Liver (tissue), 9 donors: ENCODE results near the gene EXOC6B. TPM values are rescaled to one million over a fixed set of nuclear protein-coding genes. Genes with fewer than 3 reads are reported as not detected.

Experiments used
- DNase-seq: peaks from one replicate; pipeline ENCODE4 v3.0.0-alpha.2; 2017; ENCODE audit warnings: low spot score
- H3K27ac ChIP-seq, 2 donors: one replicate each; pipeline ENCODE4 v1.7.0; 2013; ENCODE audit warnings: inconsistent platforms in 2 of 2, low read length in 2 of 2, control low read depth in 1 of 2, low read depth in 1 of 2, mild to moderate bottlenecking in 1 of 2
- H3K27me3 ChIP-seq, 4 donors: one replicate each; pipeline versions ENCODE4 v1.6.1 to v1.7.0; 2013; ENCODE audit warnings: low read length in 3 of 4, inconsistent platforms in 1 of 4, mild to moderate bottlenecking in 1 of 4, moderate library complexity in 1 of 4; ENCODE audit not compliant: control insufficient read depth in 4 of 4, insufficient read depth in 4 of 4
- H3K36me3 ChIP-seq, 4 donors: one replicate each; pipeline versions ENCODE4 v1.6.1 to v1.7.0; 2013; ENCODE audit warnings: low read length in 3 of 4, mild to moderate bottlenecking in 3 of 4, low read depth in 1 of 4, moderate library complexity in 1 of 4; ENCODE audit not compliant: control insufficient read depth in 4 of 4, insufficient read depth in 3 of 4
- H3K4me1 ChIP-seq, 4 donors: one replicate each; pipeline versions ENCODE4 v1.6.1 to v1.7.0; 2013; ENCODE audit warnings: low read length in 3 of 4, mild to moderate bottlenecking in 3 of 4, moderate library complexity in 1 of 4; ENCODE audit not compliant: control insufficient read depth in 4 of 4, insufficient read depth in 4 of 4
- H3K4me3 ChIP-seq, 3 donors: one replicate each; pipeline versions ENCODE4 v1.6.1 to v1.7.0; 2013; ENCODE audit warnings: low read length in 3 of 3, control low read depth in 1 of 3, low read depth in 1 of 3, mild to moderate bottlenecking in 1 of 3
- H3K9ac ChIP-seq, 2 donors: one replicate each; pipeline ENCODE4 v1.7.0; 2013; ENCODE audit warnings: low read length in 2 of 2, mild to moderate bottlenecking in 2 of 2, moderate library complexity in 2 of 2, control low read depth in 1 of 2, low read depth in 1 of 2
- H3K9me3 ChIP-seq, 4 donors: one replicate each; pipeline versions ENCODE4 v1.6.1 to v1.7.0; 2013; ENCODE audit warnings: low read length in 3 of 4; ENCODE audit not compliant: control insufficient read depth in 4 of 4
- CTCF ChIP-seq: fragments of 150-350 bp; IDR thresholded peaks from 2 replicates; pipeline ENCODE4 v1.5.1; 2017; ENCODE audit warnings: improper control_type of control experiment, low read depth, low read length; ENCODE audit not compliant: missing input control
- FOXA1 ChIP-seq: IDR thresholded peaks from 2 replicates; pipeline ENCODE4 v1.6.1; 2016; ENCODE audit warnings: antibody characterized with exemption
- FOXA2 ChIP-seq: IDR thresholded peaks from 2 replicates; pipeline ENCODE4 v1.6.1; 2016; ENCODE audit warnings: antibody characterized with exemption
- GABPA ChIP-seq, 2 donors: IDR thresholded peaks in 1 of 2; conservative IDR thresholded peaks in 1 of 2; 2 replicates each; pipeline ENCODE4 v1.6.1; 2016; ENCODE audit warnings: antibody characterized with exemption in 2 of 2, mild to moderate bottlenecking in 1 of 2, moderate library complexity in 1 of 2
- HNF4A ChIP-seq, 2 donors: conservative IDR thresholded peaks; 2 replicates each; pipeline ENCODE4 v1.6.1; 2016; ENCODE audit warnings: antibody characterized with exemption in 2 of 2, mild to moderate bottlenecking in 2 of 2
- JUND ChIP-seq, 2 donors: IDR thresholded peaks; 2 replicates each; pipeline ENCODE4 v1.6.1; 2016; ENCODE audit warnings: antibody characterized with exemption in 2 of 2
- NR2F2 ChIP-seq: IDR thresholded peaks from 2 replicates; pipeline ENCODE4 v1.6.1; 2016; ENCODE audit warnings: antibody characterized with exemption
- RXRA ChIP-seq, 2 donors: IDR thresholded peaks; 2 replicates each; pipeline ENCODE4 v1.6.1; 2017 to 2018; ENCODE audit warnings: antibody characterized with exemption in 2 of 2, mild to moderate bottlenecking in 1 of 2
- YY1 ChIP-seq: IDR thresholded peaks from 2 replicates; pipeline ENCODE4 v1.6.1; 2016; ENCODE audit warnings: antibody characterized with exemption, mild to moderate bottlenecking
- WGBS: extraction: QIAGEN DNeasy Blood & Tissue Kit; methylation state at CpG from one replicate; pipeline ENCODE4 v1.1.7; 2013; 5-methylcytosine and 5-hydroxymethylcytosine counted together
- polyA plus RNA-seq, 2 donors: library from polyadenylated mRNA; stranded (reverse) in 1 of 2; unstranded in 1 of 2; fragments of 200-250 nt in 1 of 2; fragments of >200 nt in 1 of 2; fragmentation: Nextera tagmentation in 1 of 2; extraction: Ambion mirVana in 1 of 2; gene quantifications; one replicate each; pipeline versions ENCODE4 v1.2.1 to v1.2.3, GENCODE V29; 2013 to 2015
- total RNA-seq, 2 donors: library from RNA; depleted of rRNA; stranded (reverse); fragments of >200 nt; gene quantifications; one replicate each; pipeline ENCODE4 v1.2.3, GENCODE V29; 2014
- TF ChIP-seq, protein P1 (sequence below): IDR thresholded peaks from 2 replicates; pipeline ENCODE4 v1.6.1; 2016; ENCODE audit warnings: antibody characterized with exemption, mild to moderate bottlenecking
- TF ChIP-seq, protein P2 (sequence below): IDR thresholded peaks from 2 replicates; pipeline ENCODE4 v1.6.1; 2016; ENCODE audit warnings: antibody characterized with exemption
- TF ChIP-seq, protein P3 (sequence below): IDR thresholded peaks from 2 replicates; pipeline ENCODE4 v1.6.1; 2016; ENCODE audit warnings: antibody characterized with exemption
- donor health status: healthy.
- donor health status: healthy.
- donor health status: healthy.
- donor health status: healthy.
- donor health status: healthy.

EXOC6B gene
- total and polyA plus RNA-seq, 4 donors = 1.7 to 9.5 (median 5.5) TPM

GRCh38 chr2:72181616-72182015 lies 644.2 kb downstream of the EXOC6B start:
- WGBS = 98% methylated on average over 2 of the region's 2 CpGs
- no peak for TF ChIP-seq JUND (IDR thresholded peaks at IDR 0.05)
- TF ChIP-seq FOXA1 = no peak
- TF ChIP-seq, protein P1, sequence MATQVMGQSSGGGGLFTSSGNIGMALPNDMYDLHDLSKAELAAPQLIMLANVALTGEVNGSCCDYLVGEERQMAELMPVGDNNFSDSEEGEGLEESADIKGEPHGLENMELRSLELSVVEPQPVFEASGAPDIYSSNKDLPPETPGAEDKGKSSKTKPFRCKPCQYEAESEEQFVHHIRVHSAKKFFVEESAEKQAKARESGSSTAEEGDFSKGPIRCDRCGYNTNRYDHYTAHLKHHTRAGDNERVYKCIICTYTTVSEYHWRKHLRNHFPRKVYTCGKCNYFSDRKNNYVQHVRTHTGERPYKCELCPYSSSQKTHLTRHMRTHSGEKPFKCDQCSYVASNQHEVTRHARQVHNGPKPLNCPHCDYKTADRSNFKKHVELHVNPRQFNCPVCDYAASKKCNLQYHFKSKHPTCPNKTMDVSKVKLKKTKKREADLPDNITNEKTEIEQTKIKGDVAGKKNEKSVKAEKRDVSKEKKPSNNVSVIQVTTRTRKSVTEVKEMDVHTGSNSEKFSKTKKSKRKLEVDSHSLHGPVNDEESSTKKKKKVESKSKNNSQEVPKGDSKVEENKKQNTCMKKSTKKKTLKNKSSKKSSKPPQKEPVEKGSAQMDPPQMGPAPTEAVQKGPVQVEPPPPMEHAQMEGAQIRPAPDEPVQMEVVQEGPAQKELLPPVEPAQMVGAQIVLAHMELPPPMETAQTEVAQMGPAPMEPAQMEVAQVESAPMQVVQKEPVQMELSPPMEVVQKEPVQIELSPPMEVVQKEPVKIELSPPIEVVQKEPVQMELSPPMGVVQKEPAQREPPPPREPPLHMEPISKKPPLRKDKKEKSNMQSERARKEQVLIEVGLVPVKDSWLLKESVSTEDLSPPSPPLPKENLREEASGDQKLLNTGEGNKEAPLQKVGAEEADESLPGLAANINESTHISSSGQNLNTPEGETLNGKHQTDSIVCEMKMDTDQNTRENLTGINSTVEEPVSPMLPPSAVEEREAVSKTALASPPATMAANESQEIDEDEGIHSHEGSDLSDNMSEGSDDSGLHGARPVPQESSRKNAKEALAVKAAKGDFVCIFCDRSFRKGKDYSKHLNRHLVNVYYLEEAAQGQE = no peak
- no peak for TF ChIP-seq CTCF
- no peak for TF ChIP-seq FOXA2
- TF ChIP-seq, protein P2, sequence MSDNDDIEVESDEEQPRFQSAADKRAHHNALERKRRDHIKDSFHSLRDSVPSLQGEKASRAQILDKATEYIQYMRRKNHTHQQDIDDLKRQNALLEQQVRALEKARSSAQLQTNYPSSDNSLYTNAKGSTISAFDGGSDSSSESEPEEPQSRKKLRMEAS = no peak
- H3K4me3 ChIP-seq = no peak overlapping the region

GRCh38 chr2:72180351-72180750 lies 645.5 kb downstream of the EXOC6B start:
- H3K9me3 ChIP-seq = no peaks in the 10 kb centered on the region
- WGBS = 100% methylated on average over 1 of the region's 1 CpG
- H3K4me1 ChIP-seq = peaks cover 0 to 3% (median 0%) of the 10 kb centered on the region in 4 donors
- H3K27me3 ChIP-seq = no peaks in the 10 kb centered on the region
- DNase-seq = no peak
- H3K27ac ChIP-seq = no peak overlapping the region
- H3K9ac ChIP-seq = no peak overlapping the region
- H3K36me3 ChIP-seq = peaks cover 0 to 11% (median 4%) of the 10 kb centered on the region in 4 donors
- no peak overlapping the region for H3K4me3 ChIP-seq
- no peak for TF ChIP-seq GABPA (IDR thresholded peaks at IDR 0.05 in 1 of 2, conservative IDR thresholded peaks at IDR 0.05 in 1 of 2)
- no peak for TF ChIP-seq YY1
- TF ChIP-seq, protein P2 = no peak
- TF ChIP-seq, protein P3, sequence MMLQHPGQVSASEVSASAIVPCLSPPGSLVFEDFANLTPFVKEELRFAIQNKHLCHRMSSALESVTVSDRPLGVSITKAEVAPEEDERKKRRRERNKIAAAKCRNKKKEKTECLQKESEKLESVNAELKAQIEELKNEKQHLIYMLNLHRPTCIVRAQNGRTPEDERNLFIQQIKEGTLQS = no peak
- TF ChIP-seq HNF4A (conservative IDR thresholded peaks at IDR 0.05) = no peak
- no peak for TF ChIP-seq CTCF
- TF ChIP-seq, protein P1 = no peak
- TF ChIP-seq NR2F2 = no peak
- TF ChIP-seq RXRA (IDR thresholded peaks at IDR 0.05) = no peak

More at GRCh38 chr2:72181616-72182015, 644.2 kb downstream of the EXOC6B start:
- Histone ChIP-seq H3K27me3 (no peaks in the 10 kb centered on the region), H3K27ac (no peak overlapping the region), H3K9ac (no peak overlapping the region), H3K4me1 (peaks cover 0 to 3% (median 0%) of the 10 kb centered on the region in 4 donors), H3K36me3 (peaks cover 0 to 11% (median 4%) of the 10 kb centered on the region in 4 donors), H3K9me3 (no peaks in the 10 kb centered on the region)
- DNase-seq = no peak
